ENCODE results near the gene TOX2. TPM values are rescaled to one million over a fixed set of nuclear protein-coding genes. Genes with fewer than 3 reads are reported as not detected.

Gene TOX2
- total RNA-seq, 2 donors from 2014 or later: 2.4 to 3.4 TPM

DNA sequence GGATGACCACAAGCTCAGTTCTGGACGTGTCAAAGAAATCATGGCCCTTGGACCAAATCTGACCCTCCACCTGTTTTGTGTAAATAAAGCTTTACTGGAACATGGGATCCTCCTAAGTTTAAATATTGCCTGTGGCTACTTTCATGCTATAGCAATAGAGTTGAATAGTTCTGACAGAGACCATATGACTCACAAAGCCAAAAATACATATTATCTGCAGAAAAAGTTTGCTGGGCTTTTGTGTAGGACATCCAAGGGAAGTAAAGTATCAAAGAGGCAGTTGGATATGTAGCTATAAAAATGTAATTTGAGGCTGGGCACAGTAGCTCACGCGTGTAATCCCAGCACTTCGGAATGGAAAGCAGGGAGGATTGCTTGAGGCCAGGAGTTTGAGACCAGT is 78.9 kb downstream of the TOX2 start:
- 90 to 93% methylated on average over 4 of the region's 4 CpGs for WGBS, 2 experiments (ENCODE audit: insufficient coverage in 1 of 2, insufficient read length in 1 of 2)
- H3K36me3 ChIP-seq (ENCODE audit: control insufficient read depth, insufficient read depth, low read length): no peaks in the 10 kb centered on the region
- H3K9me3 ChIP-seq (ENCODE audit: control insufficient read depth, low read length): no peaks in the 10 kb centered on the region
- no peak overlapping the region for H3K9ac ChIP-seq (ENCODE audit: extremely low read depth, low read length, poor library complexity, severe bottlenecking)
- H3K4me3 ChIP-seq (ENCODE audit: low read length): no peak overlapping the region
- H3K27me3 Mint-ChIP-seq (ENCODE audit: insufficient read depth): no peaks in the 10 kb centered on the region
- H3K4me3 Mint-ChIP-seq: no peak overlapping the region
- peaks cover 9% of the 10 kb centered on the region for H3K4me1 Mint-ChIP-seq
- DNase-seq: no peak
- H3K27ac ChIP-seq (ENCODE audit: low read depth, low read length): no peak overlapping the region
- H3K9me3 Mint-ChIP-seq: peaks cover 5% of the 10 kb centered on the region
- no peak overlapping the region for H3K27ac Mint-ChIP-seq
- TF ChIP-seq CTCF (conservative IDR thresholded peaks at IDR 0.05): no peak
- peaks cover 8% of the 10 kb centered on the region for H3K4me1 ChIP-seq (ENCODE audit: control insufficient read depth, insufficient read depth, low read length)
- H3K27me3 ChIP-seq (ENCODE audit: control insufficient read depth, insufficient read depth, low read length, poor library complexity, severe bottlenecking): no peaks in the 10 kb centered on the region
- no peaks in the 10 kb centered on the region for H3K36me3 Mint-ChIP-seq (ENCODE audit: low read depth)

- H3K27me3 Mint-ChIP-seq (ENCODE audit: insufficient read depth): no peaks in the 10 kb centered on the region
- no peak overlapping the region for H3K4me3 Mint-ChIP-seq
- peaks cover 8% of the 10 kb centered on the region for H3K4me1 ChIP-seq (ENCODE audit: control insufficient read depth, insufficient read depth, low read length)
- no peaks in the 10 kb centered on the region for H3K36me3 ChIP-seq (ENCODE audit: control insufficient read depth, insufficient read depth, low read length)
- H3K9me3 Mint-ChIP-seq: peaks cover 4% of the 10 kb centered on the region
- DNase-seq: no peak
- no peaks in the 10 kb centered on the region for H3K9me3 ChIP-seq (ENCODE audit: control insufficient read depth, low read length)
- no peak overlapping the region for H3K27ac ChIP-seq (ENCODE audit: low read depth, low read length)
- no peaks in the 10 kb centered on the region for H3K27me3 ChIP-seq (ENCODE audit: control insufficient read depth, insufficient read depth, low read length, poor library complexity, severe bottlenecking)
- 64 to 77% methylated on average over 3 to 8 of the region's 11 CpGs for WGBS, 2 experiments (ENCODE audit: insufficient coverage in 1 of 2, insufficient read length in 1 of 2)
- no peak overlapping the region for H3K27ac Mint-ChIP-seq
- no peaks in the 10 kb centered on the region for H3K36me3 Mint-ChIP-seq (ENCODE audit: low read depth)
- H3K4me1 Mint-ChIP-seq: peaks cover 9% of the 10 kb centered on the region
- H3K4me3 ChIP-seq (ENCODE audit: low read length): peak overlapping the region; percentile 16
- no peak overlapping the region for H3K9ac ChIP-seq (ENCODE audit: extremely low read depth, low read length, poor library complexity, severe bottlenecking)
- no peak for TF ChIP-seq CTCF (conservative IDR thresholded peaks at IDR 0.05)
Measured at GRCh38 chr20:43994486-43995100, 79.9 kb downstream of the TOX2 start.

- H3K36me3 Mint-ChIP-seq (ENCODE audit: low read depth): no peaks in the 10 kb centered on the region
- peaks cover 8% of the 10 kb centered on the region for H3K4me1 ChIP-seq (ENCODE audit: control insufficient read depth, insufficient read depth, low read length)
- no peaks in the 10 kb centered on the region for H3K9me3 Mint-ChIP-seq
- H3K4me3 Mint-ChIP-seq: no peak overlapping the region
- H3K4me3 ChIP-seq (ENCODE audit: low read length): no peak overlapping the region
- no peaks in the 10 kb centered on the region for H3K27me3 Mint-ChIP-seq (ENCODE audit: insufficient read depth)
- no peaks in the 10 kb centered on the region for H3K9me3 ChIP-seq (ENCODE audit: control insufficient read depth, low read length)
- no peak overlapping the region for H3K9ac ChIP-seq (ENCODE audit: extremely low read depth, low read length, poor library complexity, severe bottlenecking)
- H3K27ac Mint-ChIP-seq: no peak overlapping the region
- TF ChIP-seq CTCF (conservative IDR thresholded peaks at IDR 0.05): no peak
- peaks cover 9% of the 10 kb centered on the region for H3K4me1 Mint-ChIP-seq
- H3K27me3 ChIP-seq (ENCODE audit: control insufficient read depth, insufficient read depth, low read length, poor library complexity, severe bottlenecking): no peaks in the 10 kb centered on the region
- no peaks in the 10 kb centered on the region for H3K36me3 ChIP-seq (ENCODE audit: control insufficient read depth, insufficient read depth, low read length)
- no peak for DNase-seq
- no peak overlapping the region for H3K27ac ChIP-seq (ENCODE audit: low read depth, low read length)
Measured at GRCh38 chr20:43995645-43996044, 81.0 kb downstream of the TOX2 start.
